ENCODE results near the gene ZNF83.
"Not testable (repeated sequence)": the region's sequence is repeated elsewhere in the genome, so short reads cannot be mapped to it uniquely, and the experiment has no call there.

Gene ZNF83

DNA sequence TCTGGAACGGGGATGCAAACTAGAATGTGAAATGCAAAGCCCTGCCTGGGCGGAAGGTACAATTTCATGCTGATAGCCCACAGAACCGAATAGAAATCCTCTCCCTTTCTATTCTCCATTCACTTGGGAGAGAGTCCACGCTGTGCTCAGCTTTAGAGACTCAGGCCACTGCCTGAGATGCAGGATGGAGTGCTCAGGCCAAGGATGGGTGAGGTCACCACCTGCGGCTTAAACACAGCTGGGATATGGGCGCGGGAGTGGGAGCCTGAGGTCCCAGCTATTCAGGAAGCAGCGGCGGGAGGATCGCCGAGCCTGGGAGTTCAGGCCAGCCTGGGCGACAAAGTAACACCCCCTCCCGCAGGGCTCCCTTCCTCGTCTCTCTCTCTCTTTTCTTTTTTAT lies 446 bp upstream of the ZNF83 start:
- DNase-seq = peak; percentile 52

- DNase-seq = no peak
These were observed 2.2 kb downstream of the ZNF83 start for GRCh38 chr19:52635786-52636570.

DNA sequence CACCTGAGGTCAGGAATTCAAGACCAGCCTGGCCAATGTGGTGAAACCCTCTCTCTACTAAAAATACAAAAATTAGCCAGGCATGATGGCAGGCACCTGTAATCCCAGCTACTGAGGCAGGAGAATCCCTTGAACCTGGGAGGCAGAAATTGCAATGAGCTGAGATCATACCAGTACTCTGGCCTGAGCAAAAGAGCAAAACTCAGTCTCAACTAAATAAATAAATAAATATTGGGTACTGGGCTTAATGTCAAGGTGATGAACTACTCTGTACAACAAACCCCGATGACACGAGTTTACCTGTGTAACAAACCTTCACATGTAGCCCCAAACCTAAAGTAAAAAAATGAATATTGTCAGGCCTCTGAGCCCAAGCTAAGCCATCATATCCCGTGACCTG lies 10.7 kb downstream of the ZNF83 start:
- not testable (repeated sequence) for DNase-seq

GRCh38 chr19:52626915-52627314 lies 11.2 kb downstream of the ZNF83 start:
- no peak for DNase-seq

DNA sequence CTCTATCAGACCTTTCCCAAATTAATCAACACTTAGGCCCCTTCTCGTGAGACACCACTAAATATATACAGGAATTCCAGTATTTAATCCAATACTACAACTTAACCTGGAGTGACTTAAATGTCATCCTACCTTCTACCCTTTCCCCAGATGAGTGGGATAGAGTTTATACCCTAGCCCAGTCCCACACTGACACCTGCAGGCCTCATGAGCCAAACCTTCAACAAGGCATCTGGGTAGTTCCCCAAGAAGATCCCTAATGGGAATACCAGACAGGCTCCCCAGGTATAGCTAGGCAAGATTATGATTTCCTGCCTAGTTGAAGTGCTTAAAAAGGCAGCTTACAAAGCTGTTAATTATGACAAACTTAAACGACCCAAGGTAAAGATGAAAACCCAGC lies 15.9 kb downstream of the ZNF83 start:
- DNase-seq = no peak

GRCh38 chr19:52621376-52621775 lies 16.8 kb downstream of the ZNF83 start:
- DNase-seq = no peak

GRCh38 chr19:52613299-52613906 lies 24.8 kb downstream of the ZNF83 start:
- no peak for DNase-seq

DNA sequence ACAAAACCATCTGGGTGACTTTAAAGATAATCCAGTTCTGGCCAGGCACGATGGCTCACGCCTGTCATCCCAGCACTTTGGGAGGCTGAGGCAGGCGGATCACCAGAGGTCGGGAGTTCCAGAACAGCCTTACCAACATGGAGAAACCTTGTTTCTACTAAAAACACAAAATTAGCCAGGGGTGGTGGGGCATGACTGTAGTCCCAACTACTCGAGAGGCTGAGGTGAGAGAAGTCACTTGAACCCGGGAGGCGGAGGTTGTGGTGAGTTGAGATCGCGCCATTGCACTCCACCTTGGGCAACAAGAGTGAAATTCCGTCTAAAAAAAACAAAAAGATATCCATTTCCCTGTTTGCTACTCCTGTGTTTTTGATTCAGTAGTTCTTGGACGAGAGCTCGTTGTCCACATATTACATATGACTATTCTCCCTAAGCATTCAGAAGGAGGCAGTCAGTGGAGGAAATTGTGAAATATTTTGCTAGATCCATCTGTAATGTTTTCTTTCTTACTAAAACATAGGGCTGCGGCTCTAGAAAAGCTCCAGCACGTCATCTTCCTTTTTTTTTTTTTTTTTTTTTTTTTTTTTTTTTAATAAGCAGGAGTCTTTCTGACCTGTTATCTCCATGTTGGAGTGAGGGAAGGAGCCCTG lies 34.5 kb downstream of the ZNF83 start:
- no peak for DNase-seq

DNA sequence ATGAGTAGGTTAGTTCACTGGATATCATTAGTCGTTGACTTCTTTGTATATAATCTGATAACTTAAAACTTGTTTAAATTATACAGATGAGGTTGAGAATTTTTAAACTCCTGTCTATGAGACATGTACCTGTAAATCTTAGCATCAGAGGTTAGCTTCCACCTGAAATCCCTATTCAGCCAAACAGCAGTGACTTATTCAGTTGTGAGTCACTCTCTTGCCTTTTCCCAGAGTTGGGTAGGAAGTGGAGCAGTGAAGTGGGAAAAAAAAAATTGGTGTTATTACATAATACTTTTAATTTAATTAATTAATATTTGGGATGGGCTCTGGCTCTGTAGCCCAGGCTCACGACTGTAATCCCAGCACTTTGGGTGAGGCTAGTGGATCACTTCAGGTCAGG lies 35.2 kb downstream of the ZNF83 start:
- DNase-seq = no peak

GRCh38 chr19:52601974-52602366 lies 36.2 kb downstream of the ZNF83 start:
- not testable (repeated sequence) for DNase-seq

GRCh38 chr19:52601025-52601973 lies 36.9 kb downstream of the ZNF83 start:
- peak; percentile 68 for DNase-seq

GRCh38 chr19:52600639-52601024 lies 37.5 kb downstream of the ZNF83 start:
- DNase-seq = no peak

GRCh38 chr19:52599241-52599640 lies 38.9 kb downstream of the ZNF83 start:
- DNase-seq = no peak

DNA sequence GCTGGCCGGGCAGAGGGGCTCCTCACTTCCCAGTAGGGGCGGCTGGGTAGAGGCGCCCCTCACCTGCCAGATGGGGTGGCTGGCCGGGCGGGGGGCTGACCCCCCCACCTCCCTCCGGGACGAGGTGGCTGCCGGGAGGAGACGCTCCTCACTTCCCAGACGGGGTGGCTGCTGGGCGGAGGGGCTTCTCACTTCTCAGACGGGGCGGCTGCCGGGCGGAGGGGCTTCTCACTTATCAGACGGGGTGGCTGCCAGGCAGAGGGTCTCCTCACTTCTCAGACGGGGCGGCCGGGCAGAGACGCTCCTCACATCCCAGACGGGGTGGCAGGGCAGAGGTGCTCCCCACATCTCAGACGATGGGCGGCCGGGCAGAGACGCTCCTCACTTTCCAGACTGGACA lies 44.7 kb downstream of the ZNF83 start:
- DNase-seq = not testable (repeated sequence)

- DNase-seq = no peak
These were observed 45.9 kb downstream of the ZNF83 start for GRCh38 chr19:52592301-52592700.

- no peak for DNase-seq
These were observed 47.4 kb downstream of the ZNF83 start for GRCh38 chr19:52590728-52591127.

DNA sequence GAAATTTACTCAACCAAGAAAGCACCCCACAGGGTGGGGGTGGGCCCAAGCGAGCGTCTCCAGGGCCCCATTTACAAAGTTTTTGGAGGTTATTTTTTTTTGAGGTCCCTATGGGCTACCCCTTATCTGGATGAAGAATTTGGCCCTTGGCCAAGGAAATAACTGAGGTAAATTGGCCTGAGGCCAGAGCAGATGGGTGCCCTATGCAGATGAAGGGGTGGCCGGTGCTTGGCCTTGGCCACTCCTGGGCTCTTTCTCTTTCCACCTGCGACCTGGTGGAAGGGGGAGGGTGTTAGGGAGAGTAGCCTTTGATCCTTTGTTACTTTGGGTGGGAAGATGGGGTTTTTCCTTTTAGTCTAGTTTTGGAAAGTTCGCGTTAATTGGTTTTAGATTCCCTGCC lies 52.6 kb downstream of the ZNF83 start:
- DNase-seq = no peak

- no peak for DNase-seq
These were observed 53.3 kb downstream of the ZNF83 start for GRCh38 chr19:52584736-52585440.

- peak; percentile 78 for DNase-seq
These were observed 67.9 kb downstream of the ZNF83 start, which contains the start of gene ZNF701 for GRCh38 chr19:52570000-52570861. Gene ZNF701 (plus strand): TSS chr19:52570287. CDS start chr19:52574148, 3,861 bp downstream.

- DNase-seq = not testable (repeated sequence)
These were observed 68.5 kb downstream of the ZNF83 start for GRCh38 chr19:52569638-52569999.

DNA sequence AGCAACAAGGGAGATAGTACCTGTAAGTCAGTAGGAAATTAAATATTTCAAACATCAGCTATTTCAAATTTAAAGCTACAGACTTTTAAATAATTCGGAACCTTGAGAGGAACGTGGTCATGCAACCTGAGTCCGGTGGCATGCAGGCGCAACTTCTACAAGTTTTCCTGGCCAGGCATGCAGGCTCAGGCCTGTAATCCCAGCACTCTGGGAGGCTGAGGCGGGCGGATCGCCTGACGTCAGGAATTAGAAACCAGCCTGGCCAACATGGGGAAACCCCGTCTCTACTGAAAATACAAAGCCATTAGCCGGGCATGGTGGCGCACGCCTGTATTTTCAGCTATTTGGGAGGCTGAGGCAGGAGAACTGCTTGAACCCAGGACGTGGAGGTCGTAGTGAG lies 70.2 kb downstream of the ZNF83 start:
- DNase-seq = no peak

Data from NCI-H2227 treated with DMSO at 0.1 percent for 48 hours (cell line).